Measurements from ENCODE around the gene DHX35. TPM values are rescaled to one million over a fixed set of nuclear protein-coding genes. Genes with fewer than 3 reads are reported as not detected.

Gene DHX35
- total and polyA plus RNA-seq, 2 experiments from 2014 or later = 8.3 to 25.9 TPM

DNA sequence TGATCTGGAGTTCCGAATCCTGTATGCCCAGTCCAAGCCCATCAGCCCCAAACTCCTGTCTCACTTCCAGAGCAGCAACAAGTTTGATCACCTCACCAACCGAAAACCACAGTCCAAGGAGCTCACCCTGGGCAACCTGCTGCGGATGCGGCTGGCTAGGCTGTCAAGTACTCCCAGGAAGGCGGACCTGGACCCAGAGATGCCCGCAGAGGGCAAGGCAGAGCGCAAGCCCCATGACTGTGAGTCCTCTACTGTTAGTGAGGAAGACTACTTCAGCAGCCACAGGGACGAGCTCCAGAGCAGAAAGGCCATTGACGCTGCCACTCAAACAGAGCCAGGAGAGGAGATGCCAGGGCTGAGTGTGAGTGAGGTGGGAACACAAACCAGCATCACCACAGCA lies 10.5 kb upstream of the DHX35 start (continued):
- no peak for TF ChIP-seq ZNF462 (CRISPR knock-in tag; IDR thresholded peaks at IDR 0.05)
- no peak for TF ChIP-seq ZNF331 (CRISPR knock-in tag; IDR thresholded peaks at IDR 0.05; ENCODE audit: low read depth)
- no peak for TF ChIP-seq CREB1 (CRISPR knock-in tag; IDR thresholded peaks at IDR 0.05; ENCODE audit: low read depth)
- TF ChIP-seq JUNB (IDR thresholded peaks at IDR 0.05; ENCODE audit: unreplicated experiment) = no peak
- TF ChIP-seq CTCF (conservative IDR thresholded peaks at IDR 0.05; ENCODE audit: low read depth in 2 of 2) = no peak
- no peak for TF ChIP-seq ETS1 (IDR thresholded peaks at IDR 0.05)

GRCh38 chr20:38952153-38952552 lies 10.0 kb upstream of the DHX35 start:
- H3K9me2 ChIP-seq (ENCODE audit: insufficient read depth) = no peaks in the 10 kb centered on the region
- peaks cover 10% of the 10 kb centered on the region; the same call in 1 of the 2 replicates for H3F3A ChIP-seq (replicated peaks; ENCODE audit: low read depth)
- peaks cover 12% of the 10 kb centered on the region; the same call in 1 of the 2 replicates for H4K20me1 ChIP-seq (replicated peaks; ENCODE audit: insufficient read depth)
- Mint-ChIP-seq H3K4me3 (no peak overlapping the region), H3K27ac (no peak overlapping the region), H3K9me3 (no peaks in the 10 kb centered on the region), H3K4me1 (no peaks in the 10 kb centered on the region), H3K27me3 (ENCODE audit: insufficient read depth, low read depth, poor library complexity) (peaks cover 5% of the 10 kb centered on the region), H3K36me3 (ENCODE audit: low read depth) (peaks cover 75% of the 10 kb centered on the region)
- H3K4me1 ChIP-seq (ENCODE audit: insufficient read depth) = no peaks in the 10 kb centered on the region
- peaks cover 46% of the 10 kb centered on the region for H3K36me3 ChIP-seq (ENCODE audit: insufficient read depth)
- DNase-seq (ENCODE audit: low spot score) (no peak), ATAC-seq (no peak)
- H3K4me3 ChIP-seq = no peak overlapping the region
- H3K27me3 ChIP-seq (ENCODE audit: insufficient read depth) = no peaks in the 10 kb centered on the region
- H3K4me2 ChIP-seq = no peak overlapping the region
- peaks cover 14% of the 10 kb centered on the region; the same call in 1 of the 2 replicates for H3K79me2 ChIP-seq (replicated peaks; ENCODE audit: insufficient read depth)
- H2AFZ ChIP-seq = no peak overlapping the region
- H3K27ac ChIP-seq (ENCODE audit: low read depth) = no peak overlapping the region
- TF ChIP-seq CREB1 (CRISPR knock-in tag; IDR thresholded peaks at IDR 0.05; ENCODE audit: low read depth) (no peak), CTCF (conservative IDR thresholded peaks at IDR 0.05; ENCODE audit: low read depth in 2 of 2) (no peak), POLR2AphosphoS5 (IDR thresholded peaks at IDR 0.05; ENCODE audit: low read depth) (no peak)
